Upper lobe of right lung (tissue), 1 donor: ENCODE data around the gene RBM42. TPM values are rescaled to one million over a fixed set of nuclear protein-coding genes. Genes with fewer than 3 reads are reported as not detected.
A peak's percentile ranks its signal among the peaks of the same experiment; 100 is the strongest.

Experiments
- ATAC-seq: fragments of 200-7000 bp; cut with Tn5 transposase; one replicate; pipeline ENCODE4 v1.9.1; 2020; ENCODE audit warnings: mild to moderate bottlenecking, moderate library complexity
- DNase-seq: peaks from one replicate; pipeline ENCODE4 v3.0.0-alpha.2; 2020
- H3K27ac ChIP-seq: fragments of 200-600 bp; one replicate; pipeline ENCODE4 v1.8.0; 2022
- H3K27me3 ChIP-seq: fragments of 200-600 bp; one replicate; pipeline ENCODE4 v1.8.0; 2022; ENCODE audit warnings: mild to moderate bottlenecking
- H3K36me3 ChIP-seq: fragments of 200-600 bp; one replicate; pipeline ENCODE4 v1.8.0; 2022
- H3K4me1 ChIP-seq: fragments of 200-600 bp; one replicate; pipeline ENCODE4 v1.8.0; 2022
- H3K4me3 ChIP-seq: fragments of 200-600 bp; one replicate; pipeline ENCODE4 v1.8.0; 2022; ENCODE audit warnings: mild to moderate bottlenecking
- H3K9me3 ChIP-seq: fragments of 200-600 bp; one replicate; pipeline ENCODE4 v1.8.0; 2022
- intact Hi-C: fragments of 100-400 bp; cut with DNase I; formaldehyde crosslinking; loops from one replicate; pipeline ENCODE4 v1.11.0; 2022
- total RNA-seq: library from RNA; stranded (reverse); fragmentation: NEBNext Ultra II Directional; extraction: Animal tissue kit (Norgen Biotek cat#: 25700); gene quantifications from one replicate; pipeline ENCODE4 v1.2.1, GENCODE V29; 2021
- TF ChIP-seq, protein P1 (sequence below): fragments of 200-600 bp; IDR thresholded peaks from one replicate; pipeline ENCODE4 v1.8.0; 2022; ENCODE audit warnings: antibody characterized with exemption
- donor health status: DM: no; HTN: yes; CAD: no; lungs with severe emphysema.

The RBM42 gene
- total RNA-seq, 1 donor from 2014 or later = 64.5 TPM

DNA sequence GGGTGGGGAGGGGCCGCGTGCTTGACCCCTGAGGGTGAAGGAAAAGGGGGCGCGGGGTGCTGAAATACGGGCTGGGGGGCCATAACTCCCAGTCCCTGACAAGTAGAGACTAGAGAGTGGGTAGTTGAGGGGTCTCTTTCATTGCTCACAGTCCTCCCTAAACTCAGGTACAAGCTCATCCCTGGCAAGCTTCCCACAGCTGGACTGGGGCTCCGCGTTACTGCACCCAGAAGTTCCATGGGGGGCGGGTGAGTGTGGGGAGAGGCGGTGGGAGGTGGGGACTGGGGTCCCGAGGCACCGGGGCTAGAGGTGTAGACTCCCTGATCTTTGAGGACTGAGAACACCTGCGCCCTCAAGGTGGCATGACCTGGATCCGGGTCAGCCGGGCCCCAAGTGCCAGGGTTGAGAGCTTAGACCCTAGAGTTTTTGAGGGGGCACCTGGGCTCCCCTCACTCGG is 14.0 kb downstream of the RBM42 start:
- Histone ChIP-seq H3K27ac (peak overlapping the region; percentile 73), H3K36me3 (peaks cover 3% of the 10 kb centered on the region), H3K9me3 (no peaks in the 10 kb centered on the region), H3K27me3 (no peaks in the 10 kb centered on the region), H3K4me1 (peaks cover 10% of the 10 kb centered on the region), H3K4me3 (peak overlapping the region; percentile 79)
- ATAC-seq = no peak
- intact Hi-C loops = no loop called here
- TF ChIP-seq, protein P1, sequence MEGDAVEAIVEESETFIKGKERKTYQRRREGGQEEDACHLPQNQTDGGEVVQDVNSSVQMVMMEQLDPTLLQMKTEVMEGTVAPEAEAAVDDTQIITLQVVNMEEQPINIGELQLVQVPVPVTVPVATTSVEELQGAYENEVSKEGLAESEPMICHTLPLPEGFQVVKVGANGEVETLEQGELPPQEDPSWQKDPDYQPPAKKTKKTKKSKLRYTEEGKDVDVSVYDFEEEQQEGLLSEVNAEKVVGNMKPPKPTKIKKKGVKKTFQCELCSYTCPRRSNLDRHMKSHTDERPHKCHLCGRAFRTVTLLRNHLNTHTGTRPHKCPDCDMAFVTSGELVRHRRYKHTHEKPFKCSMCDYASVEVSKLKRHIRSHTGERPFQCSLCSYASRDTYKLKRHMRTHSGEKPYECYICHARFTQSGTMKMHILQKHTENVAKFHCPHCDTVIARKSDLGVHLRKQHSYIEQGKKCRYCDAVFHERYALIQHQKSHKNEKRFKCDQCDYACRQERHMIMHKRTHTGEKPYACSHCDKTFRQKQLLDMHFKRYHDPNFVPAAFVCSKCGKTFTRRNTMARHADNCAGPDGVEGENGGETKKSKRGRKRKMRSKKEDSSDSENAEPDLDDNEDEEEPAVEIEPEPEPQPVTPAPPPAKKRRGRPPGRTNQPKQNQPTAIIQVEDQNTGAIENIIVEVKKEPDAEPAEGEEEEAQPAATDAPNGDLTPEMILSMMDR = no peak
- no peak for DNase-seq

DNA sequence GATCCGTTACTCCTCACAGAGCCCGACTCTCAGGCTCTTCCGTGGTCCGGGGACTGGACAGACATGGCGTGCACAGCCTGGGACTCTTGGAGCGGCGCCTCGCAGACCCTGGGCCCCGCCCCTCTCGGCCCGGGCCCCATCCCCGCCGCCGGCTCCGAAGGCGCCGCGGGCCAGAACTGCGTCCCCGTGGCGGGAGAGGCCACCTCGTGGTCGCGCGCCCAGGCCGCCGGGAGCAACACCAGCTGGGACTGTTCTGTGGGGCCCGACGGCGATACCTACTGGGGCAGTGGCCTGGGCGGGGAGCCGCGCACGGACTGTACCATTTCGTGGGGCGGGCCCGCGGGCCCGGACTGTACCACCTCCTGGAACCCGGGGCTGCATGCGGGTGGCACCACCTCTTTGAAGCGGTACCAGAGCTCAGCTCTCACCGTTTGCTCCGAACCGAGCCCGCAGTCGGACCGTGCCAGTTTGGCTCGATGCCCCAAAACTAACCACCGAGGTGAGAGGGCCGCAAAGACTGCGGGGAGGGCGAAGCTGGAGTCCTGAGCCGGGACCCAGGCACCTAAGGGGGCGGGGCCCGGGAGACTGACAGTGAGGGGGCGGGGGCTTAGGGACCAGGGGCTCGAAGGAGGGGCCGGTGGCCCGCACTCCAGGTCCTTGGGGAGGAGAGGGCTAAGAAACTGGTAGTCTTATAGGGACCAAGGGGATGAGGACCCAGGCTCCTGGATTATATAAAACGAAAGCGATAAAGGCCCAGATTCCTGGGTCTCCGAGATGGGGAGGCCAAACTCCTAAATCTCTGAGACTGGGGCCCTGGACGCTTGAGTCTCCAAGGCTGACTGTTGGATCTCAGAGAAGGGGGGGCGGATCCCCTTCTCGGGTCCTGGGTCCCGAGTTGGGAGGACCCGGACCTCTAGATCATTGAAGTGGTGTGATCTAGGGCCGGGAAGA is 14.7 kb downstream of the RBM42 start:
- Histone ChIP-seq H3K9me3 (no peaks in the 10 kb centered on the region), H3K36me3 (no peaks in the 10 kb centered on the region), H3K27ac (peak overlapping the region; percentile 73), H3K4me3 (peak overlapping the region; percentile 79), H3K4me1 (peaks cover 10% of the 10 kb centered on the region), H3K27me3 (no peaks in the 10 kb centered on the region)
- intact Hi-C loops = no loop called here
- TF ChIP-seq, protein P1 = peak; percentile 13
- DNase-seq (peak; percentile 93), ATAC-seq (peak; percentile 79)

DNA sequence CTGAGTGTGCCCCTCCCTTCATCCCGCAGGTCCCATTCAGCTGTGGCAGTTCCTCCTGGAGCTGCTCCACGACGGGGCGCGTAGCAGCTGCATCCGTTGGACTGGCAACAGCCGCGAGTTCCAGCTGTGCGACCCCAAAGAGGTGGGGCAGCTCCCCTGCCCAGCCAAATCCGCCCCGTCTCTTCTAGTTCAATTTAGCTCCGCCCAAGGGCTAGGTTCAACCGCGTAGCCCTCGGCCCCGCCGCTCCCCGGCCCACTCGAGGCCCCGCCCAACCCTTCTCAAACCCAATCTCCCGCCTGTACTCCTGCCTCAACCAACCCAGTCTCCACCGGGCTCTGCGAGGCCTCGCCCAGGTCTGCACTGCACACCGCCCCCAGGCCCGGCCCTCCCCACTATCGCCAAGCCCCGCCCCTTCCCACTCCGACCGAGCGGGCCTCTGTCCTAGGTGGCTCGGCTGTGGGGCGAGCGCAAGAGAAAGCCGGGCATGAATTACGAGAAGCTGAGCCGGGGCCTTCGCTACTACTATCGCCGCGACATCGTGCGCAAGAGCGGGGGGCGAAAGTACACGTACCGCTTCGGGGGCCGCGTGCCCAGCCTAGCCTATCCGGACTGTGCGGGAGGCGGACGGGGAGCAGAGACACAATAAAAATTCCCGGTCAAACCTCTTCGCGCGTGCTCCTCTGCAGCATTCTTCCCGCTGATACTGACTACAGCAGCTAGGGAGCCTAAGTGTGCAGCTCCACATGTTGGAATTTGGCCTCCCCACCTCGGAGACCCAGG is 15.6 kb downstream of the RBM42 start:
- peak overlapping the region; percentile 79 for H3K4me3 ChIP-seq
- H3K27me3 ChIP-seq = no peaks in the 10 kb centered on the region
- intact Hi-C loops = no loop called here
- TF ChIP-seq, protein P1 = no peak
- H3K9me3 ChIP-seq = no peaks in the 10 kb centered on the region
- no peaks in the 10 kb centered on the region for H3K36me3 ChIP-seq
- H3K4me1 ChIP-seq = peaks cover 14% of the 10 kb centered on the region
- ATAC-seq (peak; percentile 90), DNase-seq (peak; percentile 98)
- peak overlapping the region; percentile 73 for H3K27ac ChIP-seq

DNA sequence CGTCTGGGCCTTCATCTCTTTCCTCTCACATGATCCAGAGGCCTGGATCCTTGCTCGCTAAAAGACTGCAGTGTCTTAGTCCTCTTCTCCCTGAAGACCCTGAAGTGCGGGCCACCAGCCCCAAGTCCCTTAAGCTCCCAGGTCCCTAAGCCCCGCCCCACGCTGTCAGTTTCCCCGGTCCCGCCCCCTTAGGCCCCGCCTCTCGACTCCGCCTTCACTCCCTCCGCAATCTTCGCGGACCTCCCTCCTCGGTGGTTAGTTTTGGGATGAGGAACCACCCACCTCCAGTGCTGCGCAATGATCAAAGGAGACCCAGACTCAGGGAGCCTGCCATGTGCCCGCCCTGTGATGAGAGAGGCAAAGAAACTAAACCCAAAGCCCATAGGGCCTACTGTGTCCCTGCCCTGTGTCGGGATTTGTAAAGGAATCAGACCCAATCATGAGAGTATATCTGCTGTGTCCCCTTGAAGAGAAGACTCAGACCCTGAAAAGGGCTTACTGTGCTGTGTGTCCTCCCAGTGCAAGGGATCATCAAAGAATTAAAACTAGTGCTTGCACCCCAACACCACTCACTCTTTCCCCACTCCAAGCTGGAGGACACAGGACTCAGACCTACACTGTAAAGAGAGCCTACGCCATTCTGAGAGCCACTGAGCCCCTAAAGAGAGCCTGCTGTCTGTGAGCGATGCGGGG is 16.3 kb downstream of the RBM42 start:
- H3K4me3 ChIP-seq = peak overlapping the region; percentile 79
- H3K27me3 ChIP-seq = no peaks in the 10 kb centered on the region
- TF ChIP-seq, protein P1 = no peak
- ATAC-seq (peak; percentile 27), DNase-seq (peak; percentile 91)
- H3K27ac ChIP-seq = peak overlapping the region; percentile 73
- intact Hi-C loops = no loop called here
- no peaks in the 10 kb centered on the region for H3K9me3 ChIP-seq
- peaks cover 17% of the 10 kb centered on the region for H3K4me1 ChIP-seq
- peaks cover 4% of the 10 kb centered on the region for H3K36me3 ChIP-seq
